GM18526 (cell line): ENCODE data around the gene FDX1.

Experiments
- POLR2A ChIP-seq: IDR thresholded peaks from 3 replicates; pipeline ENCODE4 v1.6.1; 2011; ENCODE audit not compliant: insufficient read length; ENCODE audit errors: extremely low read depth

Gene FDX1

DNA sequence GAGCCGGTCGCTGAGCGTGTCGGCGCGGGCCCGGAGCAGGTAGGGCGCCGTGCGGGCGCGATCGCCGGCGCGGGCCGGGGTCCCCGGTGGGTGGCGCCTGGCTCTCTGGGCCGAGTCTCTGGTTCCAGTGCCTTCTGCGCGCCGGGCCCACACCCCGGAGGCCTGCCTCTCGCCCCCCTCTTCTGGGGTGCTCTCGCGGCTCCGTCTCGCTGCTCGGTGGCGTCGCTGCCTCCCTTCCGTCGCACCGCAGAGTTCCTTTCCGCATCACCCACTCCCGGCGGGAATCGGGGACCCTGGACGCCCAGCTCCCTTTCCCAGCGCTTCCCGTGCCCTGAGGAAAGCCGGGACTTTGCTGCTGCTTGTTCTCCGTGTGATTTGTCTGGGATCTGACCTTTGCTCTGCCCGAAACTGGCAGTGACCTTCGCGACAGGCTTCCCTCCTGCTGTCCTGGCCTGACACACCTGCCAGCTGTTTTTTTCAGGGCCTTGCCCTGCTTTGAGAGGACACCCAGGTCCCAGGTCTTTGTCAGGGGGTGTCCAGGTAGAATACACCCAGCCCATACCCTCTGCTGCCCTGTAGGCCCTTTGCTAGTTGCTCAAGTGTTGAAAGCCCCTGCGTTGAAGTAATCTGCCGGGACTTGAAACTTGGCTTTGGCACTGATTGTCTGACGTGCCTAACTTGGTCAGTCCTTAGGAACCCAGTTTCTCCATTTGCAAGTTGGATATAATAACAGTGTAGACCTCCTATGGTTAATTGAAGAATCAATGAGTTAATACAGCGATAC lies 711 bp downstream of the FDX1 start:
- no peak for TF ChIP-seq POLR2A

- no peak for TF ChIP-seq POLR2A
Observed at GRCh38 chr11:110431051-110431672, 1.4 kb downstream of the FDX1 start.

GRCh38 chr11:110431674-110432073 lies 1.9 kb downstream of the FDX1 start:
- no peak for TF ChIP-seq POLR2A

DNA sequence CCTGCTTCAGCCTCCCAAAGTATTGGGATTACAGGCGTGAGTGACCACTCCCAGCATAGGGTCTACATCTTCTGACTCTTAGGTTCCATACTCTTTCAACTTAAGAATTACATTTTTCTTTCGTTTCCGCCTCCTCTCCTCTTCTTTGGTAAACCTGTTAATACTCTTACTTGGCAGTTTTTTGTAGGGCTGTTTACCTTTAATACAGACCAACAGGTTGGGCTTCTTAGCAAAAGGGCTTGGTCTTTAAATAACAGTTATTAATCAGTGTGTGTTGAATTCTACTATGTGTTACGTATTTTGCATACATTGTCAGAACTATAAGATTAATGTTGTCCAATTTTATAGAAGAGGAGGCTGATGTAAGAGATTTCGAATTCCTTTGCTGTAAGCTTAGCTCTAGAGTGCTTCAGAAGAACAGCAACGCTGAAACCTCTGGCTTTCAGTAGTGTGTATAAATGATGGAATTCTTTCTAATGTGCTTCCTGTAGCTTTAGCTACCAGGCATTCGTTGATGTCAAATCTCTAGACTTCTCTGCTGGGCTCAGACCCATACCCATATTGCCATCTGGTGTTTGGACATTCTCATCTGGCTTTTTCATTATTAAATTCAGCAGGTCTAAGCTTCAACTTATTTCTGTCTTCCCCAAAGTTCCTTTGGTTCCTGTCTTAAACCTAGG lies 3.1 kb downstream of the FDX1 start:
- TF ChIP-seq POLR2A, result no peak

- no peak for TF ChIP-seq POLR2A
Observed at GRCh38 chr11:110433393-110434333, 3.9 kb downstream of the FDX1 start.

- TF ChIP-seq POLR2A, result no peak
Observed at GRCh38 chr11:110434952-110435779, 5.4 kb downstream of the FDX1 start.

- TF ChIP-seq POLR2A, result no peak
Observed at GRCh38 chr11:110435780-110436717, 6.3 kb downstream of the FDX1 start.

DNA sequence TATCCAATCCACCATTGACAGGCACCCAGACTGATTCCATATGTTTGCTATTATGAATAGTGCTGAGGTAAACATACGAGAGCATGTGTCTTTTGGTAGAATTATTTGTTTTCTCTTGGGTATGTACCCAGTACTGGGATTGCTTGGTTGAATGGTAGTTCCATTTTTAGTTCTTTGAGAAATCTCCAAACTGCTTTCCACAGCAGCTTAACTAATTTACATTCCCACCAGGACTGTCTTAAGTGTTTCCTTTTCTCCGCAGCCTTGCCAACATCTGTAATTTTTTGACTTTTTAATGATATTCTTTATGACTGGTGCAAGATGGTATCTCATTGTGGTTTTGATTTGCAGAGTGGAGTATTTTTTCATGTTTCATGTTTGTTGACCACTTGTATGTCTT lies 8.3 kb downstream of the FDX1 start:
- TF ChIP-seq POLR2A, result no peak

DNA sequence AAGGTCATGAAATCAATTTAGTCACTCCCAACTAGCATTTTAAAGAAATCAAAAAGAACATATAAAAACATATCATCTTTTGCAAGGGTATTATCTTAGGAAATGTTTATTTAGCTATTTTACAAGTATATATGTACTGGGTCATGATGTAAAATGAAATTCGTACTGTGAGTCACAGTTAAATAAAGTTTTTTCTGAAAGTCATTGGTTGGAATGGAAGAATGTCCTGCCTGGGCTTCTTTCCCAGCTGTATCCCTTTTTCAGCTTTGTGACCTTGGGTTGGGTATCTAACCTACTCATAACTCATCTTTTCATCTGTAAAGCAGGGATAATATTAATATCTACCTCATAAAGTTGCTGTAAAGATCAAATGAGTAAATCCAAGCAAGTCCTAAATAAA lies 15.7 kb downstream of the FDX1 start:
- TF ChIP-seq POLR2A, result no peak

DNA sequence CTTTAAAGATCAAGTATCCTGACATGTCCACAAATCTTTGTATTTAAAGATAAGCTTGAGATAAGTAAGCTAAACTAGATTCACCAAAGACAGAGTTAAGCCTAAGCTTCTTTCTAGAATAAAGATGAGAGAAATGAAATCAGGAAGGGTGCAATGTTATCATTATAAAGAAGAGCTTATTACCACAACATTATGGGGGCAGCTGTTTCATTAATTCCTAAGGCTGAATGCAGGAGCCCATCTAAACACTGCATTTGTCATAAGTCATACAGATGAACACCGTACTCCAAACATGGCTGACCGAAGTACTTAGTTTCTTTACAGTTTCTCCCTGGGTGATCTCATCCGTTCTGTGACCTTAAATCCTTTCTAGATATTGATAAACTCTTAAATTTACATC lies 16.3 kb downstream of the FDX1 start:
- TF ChIP-seq POLR2A, result no peak

DNA sequence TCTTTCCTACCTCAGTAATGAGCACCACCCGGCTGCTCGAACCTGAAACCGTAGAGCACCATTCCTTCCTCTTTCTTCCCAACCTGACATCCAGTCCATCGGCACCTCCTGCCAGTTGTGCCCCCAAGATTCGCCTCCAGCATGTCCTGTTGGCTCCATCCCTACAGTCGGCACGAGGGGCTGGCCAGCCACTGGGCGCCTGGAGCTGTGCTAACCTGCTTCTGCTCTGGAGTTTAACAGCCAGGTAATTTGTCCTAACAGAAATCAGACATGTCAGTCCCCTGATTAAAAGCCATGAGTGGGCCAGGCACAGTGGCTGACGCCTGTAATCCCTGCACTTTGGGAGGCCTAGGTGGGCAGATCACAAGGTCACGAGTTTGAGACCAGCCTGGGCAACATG lies 16.8 kb downstream of the FDX1 start:
- TF ChIP-seq POLR2A, result no peak

DNA sequence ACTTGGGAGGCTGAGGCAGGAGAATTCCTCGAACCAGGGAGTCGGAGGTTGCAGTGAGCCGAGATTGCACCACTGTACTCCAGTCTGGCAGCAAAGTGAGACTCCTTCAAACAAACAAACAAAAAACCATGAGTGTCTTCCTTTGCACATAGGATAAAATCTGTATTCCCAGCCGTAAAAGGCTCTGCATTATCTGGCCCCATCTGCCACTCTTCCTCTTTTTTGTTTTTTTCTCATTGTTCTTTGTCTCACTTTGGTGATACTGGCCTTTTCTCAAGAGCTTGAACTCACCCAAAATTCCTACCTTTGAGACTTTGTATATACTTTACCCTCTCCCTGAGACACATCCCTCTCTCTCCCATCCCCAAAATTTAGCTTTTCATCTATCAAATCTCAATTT lies 17.6 kb downstream of the FDX1 start:
- TF ChIP-seq POLR2A, result no peak

DNA sequence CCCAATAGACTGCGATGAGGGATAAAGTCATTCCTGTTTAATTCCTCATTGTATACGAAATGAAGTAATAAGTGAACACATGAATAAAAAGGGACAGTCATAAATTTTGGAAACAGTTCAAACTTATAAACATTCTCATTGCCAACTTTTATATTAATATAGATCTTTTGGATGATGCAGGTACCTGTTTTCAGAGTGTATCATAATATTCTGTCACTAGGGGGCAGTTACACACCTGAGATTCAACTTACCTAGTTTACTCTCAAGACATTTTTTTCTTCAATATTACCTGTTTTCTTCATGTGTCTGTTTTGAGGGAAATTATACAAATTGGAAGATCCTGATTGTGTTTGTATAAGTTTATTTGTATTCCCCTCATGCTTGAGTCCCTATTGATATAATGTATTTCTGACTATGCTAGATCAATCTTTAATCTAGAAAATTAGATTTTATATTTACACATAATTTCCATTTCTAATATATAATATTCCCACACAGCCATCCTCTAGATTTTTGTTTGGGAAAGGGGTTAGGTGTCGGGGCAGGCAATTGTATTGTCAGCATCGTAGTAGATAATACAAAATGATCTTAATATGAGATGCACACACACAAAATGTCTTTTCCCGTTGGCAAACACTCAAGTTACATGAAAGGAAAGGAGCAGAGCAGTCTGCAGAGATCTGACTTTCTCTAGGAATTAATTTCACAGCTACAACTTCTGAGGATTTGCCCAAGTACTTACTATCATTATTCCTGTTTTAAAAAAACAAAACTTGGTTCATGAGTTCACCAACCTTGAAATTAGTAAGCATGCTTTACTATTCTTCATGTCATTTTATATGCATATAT lies 18.4 kb downstream of the FDX1 start:
- TF ChIP-seq POLR2A, result no peak

DNA sequence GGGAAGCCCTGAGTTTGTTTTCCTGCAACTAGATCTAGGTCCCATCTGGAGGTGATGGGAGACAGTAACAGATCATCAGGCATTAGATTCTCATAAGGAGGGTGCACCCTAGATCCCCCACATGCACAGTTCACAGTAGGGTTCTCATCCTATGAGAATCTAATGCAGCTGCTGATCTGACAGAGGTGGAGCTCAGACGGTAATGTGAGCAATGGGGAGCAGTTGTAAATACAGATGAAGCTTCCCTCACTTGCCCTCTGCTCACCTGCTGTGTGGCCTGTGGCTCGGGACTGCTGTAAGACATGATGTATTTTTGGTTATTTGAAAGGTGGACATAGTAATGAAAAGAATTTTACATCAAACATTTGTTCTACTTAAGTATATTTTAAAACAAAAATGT lies 20.5 kb downstream of the FDX1 start:
- no peak for TF ChIP-seq POLR2A
